ENCODE results near the gene CTNND2. TPM values are rescaled to one million over a fixed set of nuclear protein-coding genes. Genes with fewer than 3 reads are reported as not detected.

Gene CTNND2
- polyA plus RNA-seq, 1 of the 3 experiments (the other 2 are of a cell fraction), result not detected

- 24% methylated on average over 4 of the region's 4 CpGs for WGBS (ENCODE audit: low lambda C conversion rate)
- TF ChIP-seq USF1 (IDR thresholded peaks at IDR 0.05; ENCODE audit: borderline replicate concordance, low read depth), result no peak
- CTCF ChIA-PET, result no interaction called here
These were observed 615.0 kb downstream of the CTNND2 start for GRCh38 chr5:11289208-11289607.

DNA sequence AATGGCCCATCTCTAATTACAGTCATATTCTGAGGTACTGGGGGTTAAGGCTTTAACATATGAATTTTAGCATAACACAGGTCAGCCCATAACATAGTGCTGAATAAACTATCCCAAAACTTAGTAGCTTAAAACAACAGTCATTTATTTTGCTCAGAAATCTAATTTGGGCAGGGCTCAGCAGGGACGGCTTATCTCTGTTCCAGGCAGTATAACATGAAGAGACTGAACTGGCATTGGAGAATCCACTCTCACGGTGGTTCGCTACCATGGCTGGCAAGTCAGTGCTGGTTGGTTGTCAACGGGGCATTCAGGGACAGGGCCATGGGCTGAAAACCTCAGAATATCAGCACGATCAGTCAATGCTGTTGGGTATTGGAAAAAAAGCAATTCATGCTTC is 622.4 kb downstream of the CTNND2 start:
- Histone ChIP-seq H3K27me3 (ENCODE audit: insufficient read depth) (no peaks in the 10 kb centered on the region), H3F3A (replicated peaks; ENCODE audit: insufficient read depth) (no peaks in the 10 kb centered on the region), H3K36me3 (replicated peaks in 1 of 2; ENCODE audit: control insufficient read depth in 1 of 2, insufficient read depth in 2 of 2, low read length in 1 of 2) (no peaks in the 10 kb centered on the region), H3K4me2 (no peak overlapping the region), H3K79me2 (ENCODE audit: insufficient read depth) (no peaks in the 10 kb centered on the region), H3K9me2 (no peaks in the 10 kb centered on the region), H4K20me1 (ENCODE audit: insufficient read depth) (no peaks in the 10 kb centered on the region), H3K27ac (ENCODE audit: low read depth in 2 of 2, low read length in 1 of 2) (no peak overlapping the region), H3K9ac (no peak overlapping the region), H3K9me3 (no peaks in the 10 kb centered on the region), H2AFZ (ENCODE audit: low read depth) (no peak overlapping the region), H3K4me1 (ENCODE audit: control insufficient read depth in 1 of 2, insufficient read depth in 2 of 2, low read depth in 1 of 2, low read length in 1 of 2) (no peaks in the 10 kb centered on the region), H3K4me3 (ENCODE audit: low read depth in 2 of 2, low read length in 1 of 2) (no peak overlapping the region)
- ChIA-PET CTCF (no interaction called here), POLR2A (no interaction called here)
- no peak for DNase-seq
- WGBS (ENCODE audit: low lambda C conversion rate), result 33% methylated on average over 5 of the region's 5 CpGs
- TF ChIP-seq MXI1 (IDR thresholded peaks at IDR 0.05; ENCODE audit: low read depth, low read length), result no peak
- TF ChIP-seq IRF3 (IDR thresholded peaks at IDR 0.05; ENCODE audit: low read depth, low read length), result no peak
- no peak for TF ChIP-seq POLR2AphosphoS5 (IDR thresholded peaks at IDR 0.05; ENCODE audit: low read depth, low read length)
- TF ChIP-seq, protein P1, sequence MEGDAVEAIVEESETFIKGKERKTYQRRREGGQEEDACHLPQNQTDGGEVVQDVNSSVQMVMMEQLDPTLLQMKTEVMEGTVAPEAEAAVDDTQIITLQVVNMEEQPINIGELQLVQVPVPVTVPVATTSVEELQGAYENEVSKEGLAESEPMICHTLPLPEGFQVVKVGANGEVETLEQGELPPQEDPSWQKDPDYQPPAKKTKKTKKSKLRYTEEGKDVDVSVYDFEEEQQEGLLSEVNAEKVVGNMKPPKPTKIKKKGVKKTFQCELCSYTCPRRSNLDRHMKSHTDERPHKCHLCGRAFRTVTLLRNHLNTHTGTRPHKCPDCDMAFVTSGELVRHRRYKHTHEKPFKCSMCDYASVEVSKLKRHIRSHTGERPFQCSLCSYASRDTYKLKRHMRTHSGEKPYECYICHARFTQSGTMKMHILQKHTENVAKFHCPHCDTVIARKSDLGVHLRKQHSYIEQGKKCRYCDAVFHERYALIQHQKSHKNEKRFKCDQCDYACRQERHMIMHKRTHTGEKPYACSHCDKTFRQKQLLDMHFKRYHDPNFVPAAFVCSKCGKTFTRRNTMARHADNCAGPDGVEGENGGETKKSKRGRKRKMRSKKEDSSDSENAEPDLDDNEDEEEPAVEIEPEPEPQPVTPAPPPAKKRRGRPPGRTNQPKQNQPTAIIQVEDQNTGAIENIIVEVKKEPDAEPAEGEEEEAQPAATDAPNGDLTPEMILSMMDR (IDR thresholded peaks at IDR 0.05), result no peak
- TF ChIP-seq TAF1 (IDR thresholded peaks at IDR 0.05; ENCODE audit: borderline replicate concordance, low read depth, low read length), result no peak
- no peak for TF ChIP-seq NFIC (IDR thresholded peaks at IDR 0.05; ENCODE audit: borderline replicate concordance)
- TF ChIP-seq FOXJ3 (CRISPR knock-in tag; IDR thresholded peaks at IDR 0.05), result no peak
- no peak for TF ChIP-seq USF1 (IDR thresholded peaks at IDR 0.05; ENCODE audit: borderline replicate concordance, low read depth)
- no peak for TF ChIP-seq RAD21 (IDR thresholded peaks at IDR 0.05; ENCODE audit: low read length)
- TF ChIP-seq ELF1 (IDR thresholded peaks at IDR 0.05), result no peak
- TF ChIP-seq, protein P2, sequence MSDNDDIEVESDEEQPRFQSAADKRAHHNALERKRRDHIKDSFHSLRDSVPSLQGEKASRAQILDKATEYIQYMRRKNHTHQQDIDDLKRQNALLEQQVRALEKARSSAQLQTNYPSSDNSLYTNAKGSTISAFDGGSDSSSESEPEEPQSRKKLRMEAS (IDR thresholded peaks at IDR 0.05; ENCODE audit: low read depth), result no peak
- no peak for TF ChIP-seq FOXM1 (IDR thresholded peaks at IDR 0.05; ENCODE audit: low read depth)
- no peak for TF ChIP-seq EP300 (IDR thresholded peaks at IDR 0.05; ENCODE audit: borderline replicate concordance in 1 of 2, low read depth in 1 of 2, low read length in 1 of 2)
- TF ChIP-seq RXRA (IDR thresholded peaks at IDR 0.05; ENCODE audit: borderline replicate concordance, low read depth), result no peak

More at GRCh38 chr5:11289208-11289607, 615.0 kb downstream of the CTNND2 start:
- no peak overlapping the region for H3K4me2 ChIP-seq
- no peaks in the 10 kb centered on the region for H3K4me1 ChIP-seq (ENCODE audit: control insufficient read depth in 1 of 2, insufficient read depth in 2 of 2, low read depth in 1 of 2, low read length in 1 of 2)
- DNase-seq, result no peak
- no peaks in the 10 kb centered on the region for H3K9me2 ChIP-seq
- no peak overlapping the region for H3K9ac ChIP-seq
- POLR2A ChIA-PET, result no interaction called here
- H3K4me3 ChIP-seq (ENCODE audit: low read depth in 2 of 2, low read length in 1 of 2), result no peak overlapping the region
- no peak overlapping the region for H2AFZ ChIP-seq (ENCODE audit: low read depth)
- no peaks in the 10 kb centered on the region for H4K20me1 ChIP-seq (ENCODE audit: insufficient read depth)
- H3K27me3 ChIP-seq (ENCODE audit: insufficient read depth), result no peaks in the 10 kb centered on the region; the same call in 1 of the 2 replicates
- no peaks in the 10 kb centered on the region for H3F3A ChIP-seq (replicated peaks; ENCODE audit: insufficient read depth)
- H3K36me3 ChIP-seq (replicated peaks in 1 of 2; ENCODE audit: control insufficient read depth in 1 of 2, insufficient read depth in 2 of 2, low read length in 1 of 2), result no peaks in the 10 kb centered on the region
- no peak overlapping the region for H3K27ac ChIP-seq (ENCODE audit: low read depth in 2 of 2, low read length in 1 of 2)
- no peaks in the 10 kb centered on the region for H3K9me3 ChIP-seq
- no peaks in the 10 kb centered on the region for H3K79me2 ChIP-seq (ENCODE audit: insufficient read depth)

All from SK-N-SH (cell line).